Fibroblast of lung (primary cell): ENCODE data around the gene ABCC5. TPM values are rescaled to one million over a fixed set of nuclear protein-coding genes. Genes with fewer than 3 reads are reported as not detected.

Experiments used
- DNase-seq, 2 donors: peaks; one replicate each; pipeline versions ENCODE4 v3.0.0 to v3.0.0-alpha.2; 2010; ENCODE audit warnings: low read depth in 2 of 2
- H2AFZ ChIP-seq: 2 replicates; pipeline ENCODE4 v1.5.1; 2012; ENCODE audit warnings: low read length, control low read depth, inconsistent platforms
- H3K27ac ChIP-seq: 2 replicates; pipeline ENCODE4 v1.5.1; 2011; ENCODE audit warnings: low read length, control low read depth; ENCODE audit not compliant: insufficient read depth
- H3K27me3 ChIP-seq: 2 replicates; pipeline ENCODE4 v1.5.1; 2011; ENCODE audit warnings: mild to moderate bottlenecking, low read length; ENCODE audit not compliant: control insufficient read depth, insufficient read depth
- H3K36me3 ChIP-seq: 2 replicates; pipeline ENCODE4 v1.5.1; 2011; ENCODE audit warnings: low read length; ENCODE audit not compliant: control insufficient read depth, insufficient read depth
- H3K4me1 ChIP-seq: 2 replicates; pipeline ENCODE4 v1.5.1; 2011; ENCODE audit warnings: low read length; ENCODE audit not compliant: control insufficient read depth, insufficient read depth; ENCODE audit errors: extremely low read depth
- H3K4me2 ChIP-seq: 2 replicates; pipeline ENCODE4 v1.5.1; 2011; ENCODE audit warnings: low read length, control low read depth; ENCODE audit not compliant: insufficient read depth; ENCODE audit errors: extremely low read depth
- H3K4me3 ChIP-seq, 4 experiments: fragments of 200-600 bp in 1 of 4; sonication (generic) in 1 of 4; replicated peaks in 1 of 4; 2 replicates each; pipeline ENCODE4 v1.5.1; 2011 to 2016; ENCODE audit warnings: low read length in 4 of 4, low read depth in 3 of 4, mild to moderate bottlenecking in 3 of 4, control low read depth in 2 of 4, inconsistent platforms in 1 of 4, mixed read lengths in 1 of 4; ENCODE audit not compliant: insufficient read depth in 1 of 4; ENCODE audit errors: control extremely low read depth in 1 of 4
- H3K79me2 ChIP-seq: 2 replicates; pipeline ENCODE4 v1.5.1; 2012; ENCODE audit warnings: mild to moderate bottlenecking, low read length, inconsistent platforms; ENCODE audit not compliant: control insufficient read depth, insufficient read depth
- H3K9ac ChIP-seq: 2 replicates; pipeline ENCODE4 v1.5.1; 2011; ENCODE audit warnings: mild to moderate bottlenecking, low read length, control low read depth; ENCODE audit not compliant: insufficient read depth
- H3K9me3 ChIP-seq: 2 replicates; pipeline ENCODE4 v1.5.1; 2012; ENCODE audit warnings: low read depth, low read length; ENCODE audit not compliant: control insufficient read depth, insufficient read depth
- H4K20me1 ChIP-seq: 2 replicates; pipeline ENCODE4 v1.5.1; 2011; ENCODE audit warnings: low read length; ENCODE audit not compliant: control insufficient read depth, insufficient read depth; ENCODE audit errors: extremely low read depth
- EZH2 ChIP-seq: IDR thresholded peaks from 2 replicates; pipeline ENCODE4 v1.5.1; 2012; ENCODE audit warnings: low read length, control low read depth, mild to moderate bottlenecking; ENCODE audit errors: missing control alignments
- polyA minus RNA-seq: library from RNA; depleted of rRNA, polyadenylated mRNA; stranded (reverse); fragments of >200 nt; gene quantifications from 2 replicates; pipeline ENCODE4 v1.2.3, GENCODE V29; 2011; ENCODE audit warnings: low replicate concordance
- polyA plus RNA-seq, 2 donors: library from polyadenylated mRNA; depleted of rRNA in 1 of 2; stranded (reverse) in 1 of 2; unstranded in 1 of 2; fragments of >200 nt; gene quantifications; 2 replicates each; pipeline ENCODE4 v1.2.1, GENCODE V29; 2011 to 2012; ENCODE audit warnings: missing spikeins in 1 of 2
- total RNA-seq: library from RNA; depleted of rRNA; stranded (reverse); fragments of >200 nt; gene quantifications from 2 replicates; pipeline ENCODE4 v1.2.1, GENCODE V29; 2014
- TF ChIP-seq, protein P1 (sequence below), 2 donors: IDR thresholded peaks in 1 of 2; conservative IDR thresholded peaks in 1 of 2; 1 replicate in 1 of 2; 2 replicates in 1 of 2; pipeline ENCODE4 v1.5.1; 2011 to 2012; ENCODE audit warnings: low read length in 2 of 2, control low read depth in 1 of 2, inconsistent platforms in 1 of 2, low read depth in 1 of 2, mild to moderate bottlenecking in 1 of 2

Gene ABCC5
- total RNA-seq (17.5 and 18.8 TPM in 2 replicates), polyA plus RNA-seq (10.4 and 13.2 TPM in 2 replicates), polyA minus RNA-seq (9.6 and 11.6 TPM in 2 replicates)
- 6.5 and 8.4 TPM in 2 replicates for polyA plus RNA-seq (2012)

DNA sequence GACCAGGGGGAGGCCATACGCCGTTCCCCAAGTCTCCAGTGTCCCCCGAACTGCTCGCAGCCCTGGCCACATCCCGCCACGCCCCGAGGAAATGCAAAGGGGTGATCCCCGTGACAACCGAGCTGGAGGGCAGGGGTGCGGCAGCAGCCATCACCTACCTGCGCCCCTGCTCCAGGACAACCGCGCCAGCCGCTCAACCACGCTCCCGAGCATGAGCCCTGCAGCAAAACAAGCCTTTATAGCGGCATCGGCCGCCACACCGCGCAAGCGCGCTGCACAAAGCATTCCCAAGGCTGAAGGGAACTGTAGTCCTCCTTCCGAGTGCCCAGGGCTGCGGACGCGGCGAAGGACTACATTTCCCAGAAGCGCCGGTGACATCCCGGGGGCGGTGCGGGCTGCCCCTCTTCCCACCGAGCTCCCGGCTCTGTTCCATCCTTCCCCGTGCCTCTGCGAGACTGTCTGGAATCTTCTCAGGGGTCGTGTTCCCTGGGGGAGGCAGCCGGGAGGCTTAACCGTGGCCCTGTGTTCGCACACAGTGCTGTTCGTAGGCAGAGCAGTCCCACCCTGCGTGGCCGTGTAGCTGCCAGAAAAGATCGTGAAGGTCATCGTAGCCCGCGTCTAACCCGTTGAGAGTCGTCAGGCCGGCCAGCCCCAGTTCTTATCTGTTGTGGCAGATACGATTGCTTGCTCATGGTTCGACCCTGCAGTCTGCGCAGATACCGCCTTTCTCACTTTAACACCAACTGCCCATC lies at the start of gene ABCC5:
TSS of gene ABCC5 (minus strand) at position 213 of the 752 bp plus-strand sequence. CDS start 3,492 bp downstream, outside the sequence.
- H2AFZ ChIP-seq, result peak within 1 kb of the TSS; percentile 99
- peak within 1 kb of the TSS; percentile 70 for H3K9ac ChIP-seq
- TF ChIP-seq, protein P1, sequence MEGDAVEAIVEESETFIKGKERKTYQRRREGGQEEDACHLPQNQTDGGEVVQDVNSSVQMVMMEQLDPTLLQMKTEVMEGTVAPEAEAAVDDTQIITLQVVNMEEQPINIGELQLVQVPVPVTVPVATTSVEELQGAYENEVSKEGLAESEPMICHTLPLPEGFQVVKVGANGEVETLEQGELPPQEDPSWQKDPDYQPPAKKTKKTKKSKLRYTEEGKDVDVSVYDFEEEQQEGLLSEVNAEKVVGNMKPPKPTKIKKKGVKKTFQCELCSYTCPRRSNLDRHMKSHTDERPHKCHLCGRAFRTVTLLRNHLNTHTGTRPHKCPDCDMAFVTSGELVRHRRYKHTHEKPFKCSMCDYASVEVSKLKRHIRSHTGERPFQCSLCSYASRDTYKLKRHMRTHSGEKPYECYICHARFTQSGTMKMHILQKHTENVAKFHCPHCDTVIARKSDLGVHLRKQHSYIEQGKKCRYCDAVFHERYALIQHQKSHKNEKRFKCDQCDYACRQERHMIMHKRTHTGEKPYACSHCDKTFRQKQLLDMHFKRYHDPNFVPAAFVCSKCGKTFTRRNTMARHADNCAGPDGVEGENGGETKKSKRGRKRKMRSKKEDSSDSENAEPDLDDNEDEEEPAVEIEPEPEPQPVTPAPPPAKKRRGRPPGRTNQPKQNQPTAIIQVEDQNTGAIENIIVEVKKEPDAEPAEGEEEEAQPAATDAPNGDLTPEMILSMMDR (conservative IDR thresholded peaks at IDR 0.05 in 1 of 2, IDR thresholded peaks at IDR 0.05 in 1 of 2; ENCODE audit: low read depth in 1 of 2, low read length in 2 of 2), result peak in 1 of 2 donors; percentile 22
- TF ChIP-seq EZH2, result no peak
- no peaks in the 10 kb centered on the region for H3K9me3 ChIP-seq
- no peaks in the 10 kb centered on the region for H3K4me1 ChIP-seq
- H3K27me3 ChIP-seq, result no peaks in the 10 kb centered on the region
- peak; percentile 90 to 92 for DNase-seq
- no peaks in the 10 kb centered on the region for H4K20me1 ChIP-seq
- peak within 1 kb of the TSS; percentile 91 to 100 (median 98) for H3K4me3 ChIP-seq
- H3K36me3 ChIP-seq, result no peaks in the 10 kb centered on the region
- peak within 1 kb of the TSS; percentile 50 for H3K27ac ChIP-seq
- peaks cover 7% of the 10 kb centered on the region for H3K79me2 ChIP-seq
- H3K4me2 ChIP-seq, result peak within 1 kb of the TSS; percentile 73

DNA sequence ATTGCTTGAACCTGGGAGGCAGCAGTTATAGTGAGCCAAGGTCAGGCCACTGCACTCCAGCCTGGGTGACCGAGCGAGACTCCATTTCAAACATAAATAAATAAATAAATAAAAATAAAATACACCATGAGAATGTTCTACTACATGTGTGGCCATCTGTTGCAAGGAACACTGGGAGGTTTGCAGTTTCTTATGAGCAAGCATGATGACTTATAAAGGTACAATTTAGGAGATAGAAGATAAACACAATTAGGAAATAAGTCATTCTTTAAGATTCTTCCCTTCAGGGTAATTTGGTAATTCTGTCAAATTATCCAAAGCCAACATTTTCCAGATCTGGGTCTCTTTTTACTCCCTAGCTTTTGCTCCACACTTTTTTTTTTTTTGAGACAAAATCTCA lies 48.5 kb upstream of the ABCC5 start:
- Histone ChIP-seq H3K27me3 (no peaks in the 10 kb centered on the region), H3K27ac (no peak overlapping the region), H3K79me2 (no peaks in the 10 kb centered on the region), H3K36me3 (no peaks in the 10 kb centered on the region), H3K4me3 (no peak overlapping the region), H3K4me1 (no peaks in the 10 kb centered on the region), H3K9ac (no peak overlapping the region), H2AFZ (no peak overlapping the region), H3K9me3 (no peaks in the 10 kb centered on the region), H4K20me1 (no peaks in the 10 kb centered on the region), H3K4me2 (no peak overlapping the region)
- DNase-seq, result no peak
- TF ChIP-seq EZH2, result no peak
- TF ChIP-seq, protein P1 (conservative IDR thresholded peaks at IDR 0.05 in 1 of 2, IDR thresholded peaks at IDR 0.05 in 1 of 2; ENCODE audit: low read depth in 1 of 2, low read length in 2 of 2), result no peak

DNA sequence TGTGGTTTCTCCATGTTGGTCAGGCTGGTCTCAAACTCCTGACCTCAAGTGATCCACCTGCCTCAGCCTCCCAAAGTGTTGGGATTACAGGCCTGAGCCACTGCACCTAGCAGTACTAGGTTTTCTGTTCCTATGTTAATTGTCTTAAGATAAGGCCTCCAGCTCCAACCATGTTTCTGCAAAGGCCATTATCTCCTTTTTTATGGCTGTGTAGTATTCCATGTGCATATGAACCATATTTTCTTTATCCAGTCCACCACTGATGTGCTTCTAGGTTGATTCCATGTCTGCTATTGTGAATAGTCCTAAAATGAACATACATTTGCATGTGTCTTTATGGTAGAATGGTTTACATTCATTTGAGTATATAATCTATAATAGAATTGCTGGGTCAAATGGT lies 45.0 kb upstream of the ABCC5 start:
- Histone ChIP-seq H3K9me3 (no peaks in the 10 kb centered on the region), H2AFZ (no peak overlapping the region), H3K4me1 (no peaks in the 10 kb centered on the region), H3K4me3 (no peak overlapping the region), H4K20me1 (no peaks in the 10 kb centered on the region), H3K27me3 (no peaks in the 10 kb centered on the region), H3K36me3 (no peaks in the 10 kb centered on the region), H3K4me2 (no peak overlapping the region), H3K27ac (no peak overlapping the region), H3K9ac (no peak overlapping the region), H3K79me2 (no peaks in the 10 kb centered on the region)
- TF ChIP-seq EZH2, result no peak
- TF ChIP-seq, protein P1 (conservative IDR thresholded peaks at IDR 0.05 in 1 of 2, IDR thresholded peaks at IDR 0.05 in 1 of 2; ENCODE audit: low read depth in 1 of 2, low read length in 2 of 2), result no peak
- no peak for DNase-seq
